Activated T-helper 17 cell treated with anti-CD3 and anti-CD28 coated beads, Interleukin-2, amount 50 U/mL, for 72 hours (primary cell): ENCODE results near the gene ARHGAP10. TPM values are rescaled to one million over a fixed set of nuclear protein-coding genes. Genes with fewer than 3 reads are reported as not detected.

ENCODE experiments used
- ATAC-seq: fragments of 150-1000 bp; cut with Tn5 transposase; replicated peaks from 2 replicates; pipeline ENCODE4 v1.10.0; 2021; ENCODE audit warnings: mild to moderate bottlenecking, moderate library complexity
- H3K27ac Mint-ChIP-seq: one replicate; pipeline ENCODE4 v1.8.0; 2022; ENCODE audit warnings: mixed read lengths
- H3K27me3 Mint-ChIP-seq: one replicate; pipeline ENCODE4 v1.8.0; 2022; ENCODE audit warnings: mixed read lengths
- H3K36me3 Mint-ChIP-seq: one replicate; pipeline ENCODE4 v1.8.0; 2022; ENCODE audit warnings: low read depth, mild to moderate bottlenecking, mixed read lengths
- H3K4me1 Mint-ChIP-seq: one replicate; pipeline ENCODE4 v1.8.0; 2022; ENCODE audit warnings: mixed read lengths
- H3K4me3 Mint-ChIP-seq: one replicate; pipeline ENCODE4 v1.8.0; 2022; ENCODE audit warnings: mild to moderate bottlenecking, mixed read lengths
- H3K9me3 Mint-ChIP-seq: one replicate; pipeline ENCODE4 v1.8.0; 2022; ENCODE audit warnings: mixed read lengths
- total RNA-seq, 2 donors: library from RNA; stranded (reverse); gene quantifications; one replicate each; pipeline ENCODE4 v1.2.3, GENCODE V29; 2022

Gene ARHGAP10
- total RNA-seq, 2 donors from 2014 or later, result 11.1 to 14.7 TPM

DNA sequence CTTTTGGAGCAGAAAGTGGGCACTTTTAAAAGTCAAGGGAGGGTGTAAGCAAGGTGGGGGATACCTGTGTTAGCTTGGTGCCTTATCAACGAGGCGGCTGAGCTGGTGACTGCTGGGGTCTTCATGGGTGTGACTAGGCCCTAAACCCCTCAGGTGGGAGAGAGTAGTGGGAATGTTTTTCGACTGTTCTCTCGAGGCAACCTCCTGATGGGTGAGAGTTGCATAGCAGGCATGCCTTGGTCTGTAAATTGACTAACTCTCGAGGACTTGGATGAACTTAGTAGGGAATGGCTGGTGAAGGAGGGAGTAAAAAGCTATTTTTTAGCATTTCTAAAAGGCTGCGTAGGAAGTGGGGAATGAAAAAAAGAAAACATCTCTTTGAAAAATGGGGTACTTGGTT is 80.0 kb downstream of the ARHGAP10 start:
- Mint-ChIP-seq H3K27ac (no peak overlapping the region), H3K9me3 (no peaks in the 10 kb centered on the region), H3K4me3 (no peak overlapping the region), H3K36me3 (no peaks in the 10 kb centered on the region), H3K4me1 (peaks cover 29% of the 10 kb centered on the region), H3K27me3 (no peaks in the 10 kb centered on the region)
- ATAC-seq, result no peak

GRCh38 chr4:147813109-147813773 is 81.4 kb downstream of the ARHGAP10 start:
- ATAC-seq, result no peak
- Mint-ChIP-seq H3K4me1 (peaks cover 25% of the 10 kb centered on the region), H3K4me3 (no peak overlapping the region), H3K36me3 (no peaks in the 10 kb centered on the region), H3K27me3 (no peaks in the 10 kb centered on the region), H3K9me3 (no peaks in the 10 kb centered on the region), H3K27ac (no peak overlapping the region)

DNA sequence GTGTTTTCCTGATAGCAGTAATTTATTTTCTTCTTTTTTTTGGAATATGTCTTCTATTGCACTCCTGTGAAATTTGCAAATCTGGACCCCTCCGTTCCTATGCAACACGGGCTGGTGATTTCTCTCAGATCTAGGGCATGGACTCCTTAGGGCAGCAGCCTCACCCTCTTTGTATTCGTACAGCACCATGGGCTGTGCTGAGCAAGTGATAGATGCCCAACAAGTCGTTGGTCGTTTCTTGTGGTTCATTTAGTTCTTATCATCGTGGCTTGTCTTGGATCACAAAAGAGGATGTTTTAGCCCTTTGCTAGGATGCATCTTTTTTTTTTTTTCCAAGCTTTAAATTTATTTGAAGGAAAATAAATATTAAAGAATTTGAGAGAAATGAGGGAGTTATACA is 82.1 kb downstream of the ARHGAP10 start:
- peaks cover 20% of the 10 kb centered on the region for H3K4me1 Mint-ChIP-seq
- no peaks in the 10 kb centered on the region for H3K36me3 Mint-ChIP-seq
- no peak overlapping the region for H3K4me3 Mint-ChIP-seq
- ATAC-seq, result no peak
- H3K27ac Mint-ChIP-seq, result no peak overlapping the region
- H3K27me3 Mint-ChIP-seq, result no peaks in the 10 kb centered on the region
- no peaks in the 10 kb centered on the region for H3K9me3 Mint-ChIP-seq

DNA sequence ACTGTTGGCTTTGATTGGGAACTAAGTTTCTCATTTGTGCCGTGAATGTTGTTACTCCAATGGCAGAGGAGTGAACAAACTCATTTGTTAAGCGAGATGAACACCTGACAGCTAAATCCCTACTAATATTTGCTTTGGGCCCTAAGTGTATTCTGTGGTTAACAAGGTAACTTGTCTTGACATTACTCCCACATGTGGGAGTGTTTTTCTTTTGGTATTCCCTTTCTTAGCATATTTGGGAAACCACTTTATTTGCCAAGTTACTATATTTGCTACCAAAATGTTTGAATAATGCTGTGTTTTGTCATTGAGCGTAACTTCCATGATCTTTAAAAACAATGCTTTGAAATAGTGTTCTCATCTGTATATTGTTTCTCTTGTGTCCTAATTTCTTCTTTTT is 82.5 kb downstream of the ARHGAP10 start:
- Mint-ChIP-seq H3K36me3 (no peaks in the 10 kb centered on the region), H3K4me1 (peaks cover 20% of the 10 kb centered on the region), H3K9me3 (no peaks in the 10 kb centered on the region), H3K27me3 (no peaks in the 10 kb centered on the region), H3K4me3 (no peak overlapping the region), H3K27ac (no peak overlapping the region)
- no peak for ATAC-seq

DNA sequence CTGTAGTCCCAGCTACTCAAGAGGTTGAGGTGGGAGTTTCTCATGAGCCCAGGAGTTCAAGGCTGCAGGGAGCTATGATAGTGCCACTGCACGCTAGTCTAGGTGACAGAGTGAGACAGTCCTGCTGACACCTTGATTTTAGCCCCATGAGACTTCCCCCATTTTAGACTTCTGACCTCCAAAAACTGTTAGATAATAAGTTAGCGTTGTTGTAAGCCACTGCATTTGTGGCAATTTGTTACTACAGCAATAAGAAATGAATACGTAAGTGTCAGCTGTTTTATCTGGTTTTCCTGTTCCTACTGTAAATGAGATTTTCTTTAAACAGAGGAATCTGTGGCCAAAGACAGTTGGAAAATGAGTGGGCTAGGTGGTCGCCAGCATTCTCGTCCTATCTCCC is 83.9 kb downstream of the ARHGAP10 start:
- H3K36me3 Mint-ChIP-seq, result no peaks in the 10 kb centered on the region
- H3K4me3 Mint-ChIP-seq, result no peak overlapping the region
- no peak for ATAC-seq
- H3K27me3 Mint-ChIP-seq, result no peaks in the 10 kb centered on the region
- H3K9me3 Mint-ChIP-seq, result no peaks in the 10 kb centered on the region
- H3K4me1 Mint-ChIP-seq, result peaks cover 19% of the 10 kb centered on the region
- H3K27ac Mint-ChIP-seq, result peak overlapping the region; percentile 42

DNA sequence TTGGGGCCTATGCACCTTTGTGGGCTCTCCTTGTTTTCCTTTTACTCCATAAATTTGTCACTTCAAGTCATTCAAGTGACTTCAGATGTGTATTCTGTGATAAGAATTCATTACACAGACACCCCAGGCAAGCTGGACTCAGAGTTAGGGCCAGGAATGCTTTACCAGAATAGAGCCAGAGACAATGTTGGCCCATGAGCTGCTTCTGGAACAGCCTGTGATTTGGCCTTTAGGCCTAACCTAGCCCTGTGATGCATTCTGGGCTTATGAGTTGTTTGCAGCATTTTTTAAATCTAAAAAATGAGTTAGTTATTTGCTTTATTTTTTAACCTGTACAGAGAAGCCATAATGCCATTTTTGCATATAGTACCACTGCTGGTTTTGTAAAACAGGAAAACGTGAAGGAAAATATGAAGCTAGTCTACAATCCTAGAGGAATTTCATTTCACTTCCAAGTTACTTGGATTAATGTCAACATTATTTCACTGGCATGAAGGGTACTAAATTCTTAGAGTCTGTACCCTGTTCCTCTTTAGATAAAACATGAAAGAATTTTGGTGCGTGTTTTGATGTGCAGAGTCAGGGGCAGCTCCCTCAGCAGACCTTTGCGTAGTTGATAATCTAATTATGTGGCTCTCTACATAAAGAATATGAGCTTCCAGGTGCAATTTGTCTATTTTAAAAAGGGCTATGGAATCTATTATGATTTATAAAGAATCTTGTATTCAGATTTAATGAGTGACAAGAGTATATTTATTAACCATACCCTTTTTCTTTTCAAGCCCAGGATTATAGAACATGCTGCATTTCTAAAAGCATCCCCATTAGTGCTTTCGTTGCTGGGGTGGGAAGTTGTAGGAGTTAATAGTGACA is 84.7 kb downstream of the ARHGAP10 start:
- peaks cover 15% of the 10 kb centered on the region for H3K4me1 Mint-ChIP-seq
- no peaks in the 10 kb centered on the region for H3K9me3 Mint-ChIP-seq
- no peaks in the 10 kb centered on the region for H3K36me3 Mint-ChIP-seq
- H3K27me3 Mint-ChIP-seq, result no peaks in the 10 kb centered on the region
- no peak overlapping the region for H3K4me3 Mint-ChIP-seq
- H3K27ac Mint-ChIP-seq, result peak overlapping the region; percentile 42
- ATAC-seq, result no peak

- Mint-ChIP-seq H3K4me1 (peaks cover 4% of the 10 kb centered on the region), H3K4me3 (no peak overlapping the region), H3K27me3 (no peaks in the 10 kb centered on the region), H3K36me3 (peaks cover 10% of the 10 kb centered on the region), H3K9me3 (no peaks in the 10 kb centered on the region), H3K27ac (no peak overlapping the region)
- no peak for ATAC-seq
Observed at GRCh38 chr4:147820975-147821374, 89.1 kb downstream of the ARHGAP10 start.

DNA sequence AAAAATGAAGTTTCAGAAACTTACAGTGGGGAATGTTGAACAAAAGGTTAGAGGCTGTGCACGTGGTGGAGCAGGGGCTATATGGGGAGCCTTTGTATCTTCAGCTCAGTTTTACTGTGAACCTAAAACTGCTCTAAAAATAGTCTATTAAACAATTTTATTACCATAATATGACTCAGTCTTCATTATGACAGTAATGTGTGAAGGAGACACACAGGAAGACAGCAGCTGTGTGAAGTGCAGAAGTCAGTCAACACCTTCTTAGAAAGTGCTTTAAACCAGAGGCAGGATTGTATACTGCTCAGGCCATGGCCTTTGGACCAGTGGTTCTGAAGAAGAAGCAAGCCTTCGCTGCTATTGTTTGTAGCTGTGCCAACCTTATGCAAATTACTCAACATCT is 89.7 kb downstream of the ARHGAP10 start:
- H3K27ac Mint-ChIP-seq, result no peak overlapping the region
- no peaks in the 10 kb centered on the region for H3K9me3 Mint-ChIP-seq
- H3K4me1 Mint-ChIP-seq, result no peaks in the 10 kb centered on the region
- H3K36me3 Mint-ChIP-seq, result peaks cover 10% of the 10 kb centered on the region
- peak; percentile 54 for ATAC-seq
- H3K27me3 Mint-ChIP-seq, result no peaks in the 10 kb centered on the region
- no peak overlapping the region for H3K4me3 Mint-ChIP-seq

DNA sequence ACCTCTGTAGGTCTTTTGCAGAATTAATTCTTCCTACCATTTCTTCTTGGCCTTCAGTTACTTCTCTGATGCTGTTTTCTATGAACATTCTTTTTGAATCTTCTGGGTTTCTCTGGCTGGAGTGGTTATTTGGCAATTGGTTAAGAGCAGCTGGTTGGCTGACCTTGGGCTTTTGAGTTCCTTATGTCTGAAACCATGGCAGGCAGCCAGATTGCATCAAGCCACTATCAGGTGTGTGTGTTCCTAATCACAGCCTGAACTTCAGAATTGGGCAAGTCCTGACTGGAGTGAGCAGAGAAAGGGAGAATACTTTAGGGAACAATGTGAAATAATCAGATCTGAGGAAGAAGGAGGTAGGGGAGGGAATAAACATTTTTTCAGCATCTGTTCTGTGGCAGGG is 90.2 kb downstream of the ARHGAP10 start:
- H3K27ac Mint-ChIP-seq, result no peak overlapping the region
- no peaks in the 10 kb centered on the region for H3K27me3 Mint-ChIP-seq
- H3K4me1 Mint-ChIP-seq, result no peaks in the 10 kb centered on the region
- no peaks in the 10 kb centered on the region for H3K9me3 Mint-ChIP-seq
- H3K36me3 Mint-ChIP-seq, result peaks cover 10% of the 10 kb centered on the region
- H3K4me3 Mint-ChIP-seq, result no peak overlapping the region
- ATAC-seq, result no peak

DNA sequence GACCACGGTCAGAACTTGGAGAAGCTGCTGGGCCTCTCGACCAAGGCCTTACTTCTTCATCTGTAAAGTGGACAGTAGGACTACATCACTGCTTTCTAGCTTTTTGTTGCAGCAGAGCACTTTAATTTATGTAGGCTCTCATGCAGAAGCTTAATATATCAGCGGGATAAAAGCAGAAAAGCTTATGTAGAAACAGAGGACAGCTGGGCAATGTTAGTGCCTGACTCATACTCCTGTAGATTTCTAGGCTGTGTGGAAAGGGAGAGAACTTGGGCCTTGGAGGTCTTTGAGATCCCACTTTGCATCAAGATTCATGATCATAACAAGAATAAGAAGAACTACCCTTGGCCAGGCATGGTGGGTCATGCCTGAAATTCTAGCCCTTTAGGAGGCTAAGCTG is 91.2 kb downstream of the ARHGAP10 start:
- Mint-ChIP-seq H3K4me3 (no peak overlapping the region), H3K36me3 (peaks cover 10% of the 10 kb centered on the region), H3K27me3 (no peaks in the 10 kb centered on the region), H3K4me1 (no peaks in the 10 kb centered on the region), H3K9me3 (no peaks in the 10 kb centered on the region), H3K27ac (no peak overlapping the region)
- ATAC-seq, result no peak

DNA sequence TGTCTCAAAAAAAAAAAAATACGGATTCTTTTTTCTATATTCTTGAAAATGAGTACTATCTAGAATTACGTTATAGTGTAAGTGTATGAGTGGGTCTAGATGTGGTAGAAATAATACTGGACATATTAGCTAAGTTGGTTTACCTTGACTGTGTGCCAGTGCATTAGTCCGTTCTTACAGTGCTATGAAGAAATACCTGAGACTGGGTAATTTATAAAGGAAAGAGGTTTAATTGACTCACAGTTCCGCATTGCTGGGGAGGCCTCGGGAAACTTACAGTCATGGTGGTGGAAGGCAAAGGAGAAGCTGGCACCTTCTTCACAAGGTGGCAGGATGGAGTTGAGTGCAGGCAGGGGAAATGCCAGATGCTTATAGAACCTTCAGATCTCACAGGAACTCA is 92.4 kb downstream of the ARHGAP10 start:
- ATAC-seq, result no peak
- no peak overlapping the region for H3K4me3 Mint-ChIP-seq

GRCh38 chr4:147824884-147825283 is 93.0 kb downstream of the ARHGAP10 start:
- Mint-ChIP-seq H3K4me1 (no peaks in the 10 kb centered on the region), H3K4me3 (no peak overlapping the region), H3K9me3 (no peaks in the 10 kb centered on the region), H3K36me3 (peaks cover 10% of the 10 kb centered on the region), H3K27me3 (no peaks in the 10 kb centered on the region), H3K27ac (peak overlapping the region; percentile 24)
- no peak for ATAC-seq

More for the DNA sequence above, 92.4 kb downstream of the ARHGAP10 start:
- Mint-ChIP-seq H3K4me1 (no peaks in the 10 kb centered on the region), H3K9me3 (no peaks in the 10 kb centered on the region), H3K27me3 (no peaks in the 10 kb centered on the region), H3K27ac (peak overlapping the region; percentile 24), H3K36me3 (peaks cover 10% of the 10 kb centered on the region)

DNA sequence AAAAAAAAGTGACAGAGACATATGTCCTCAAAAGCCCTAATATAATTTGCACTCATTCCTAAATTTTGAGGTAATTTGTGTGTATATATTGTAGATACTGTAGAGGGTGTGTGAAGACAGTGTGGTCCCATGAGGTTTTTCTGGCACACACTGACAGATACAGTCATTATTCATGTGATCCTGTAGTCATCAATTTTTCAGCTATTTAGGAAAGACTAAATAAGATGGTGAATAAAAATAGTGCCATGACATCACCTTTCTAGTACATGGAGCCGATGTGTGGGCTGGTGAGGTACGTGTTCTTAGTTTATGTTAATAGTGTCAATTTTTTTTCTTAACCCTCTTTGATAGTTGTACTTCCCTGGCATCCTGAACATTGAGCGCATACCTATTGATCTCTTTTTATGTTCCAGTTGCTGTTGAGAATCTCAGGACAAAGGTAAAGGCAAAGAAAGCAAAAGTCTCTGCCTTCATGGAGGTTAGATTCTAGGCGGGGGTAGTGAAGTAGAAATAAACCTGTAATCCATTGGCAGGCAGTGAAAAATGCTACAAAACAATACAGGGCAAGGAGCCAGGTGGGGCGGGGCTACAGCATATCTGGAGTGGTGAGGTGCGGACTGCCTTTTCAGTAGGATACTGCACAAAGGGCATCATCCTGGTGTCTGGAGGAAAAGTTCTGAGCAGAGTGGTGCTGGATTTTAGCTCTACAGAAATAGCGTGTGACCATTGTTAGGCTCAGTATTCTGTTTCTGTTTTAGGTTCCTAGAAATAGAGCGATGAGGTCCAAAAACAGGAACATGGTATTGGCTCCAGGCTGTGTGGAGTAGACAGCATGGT is 93.8 kb downstream of the ARHGAP10 start:
- Mint-ChIP-seq H3K9me3 (no peaks in the 10 kb centered on the region), H3K27ac (no peak overlapping the region), H3K27me3 (no peaks in the 10 kb centered on the region), H3K4me3 (no peak overlapping the region), H3K36me3 (peaks cover 10% of the 10 kb centered on the region), H3K4me1 (no peaks in the 10 kb centered on the region)
- ATAC-seq, result peak; percentile 55

DNA sequence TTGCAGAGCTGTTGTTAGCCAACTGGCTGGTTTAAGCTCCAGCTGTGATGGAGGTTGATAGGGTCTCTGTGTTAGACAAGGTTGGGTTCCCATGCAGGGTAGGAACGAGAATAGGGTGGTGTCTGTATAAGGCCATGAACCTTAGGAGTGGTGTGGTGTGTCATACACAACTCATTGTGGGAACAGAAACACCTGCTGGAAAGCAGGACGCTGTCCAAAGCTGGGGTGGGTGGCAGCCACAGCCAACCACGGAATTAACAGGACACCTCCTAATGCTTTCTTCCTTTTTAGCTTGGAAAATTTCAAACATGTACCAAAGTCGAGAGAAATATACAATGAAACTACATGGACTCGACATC is 94.4 kb downstream of the ARHGAP10 start:
- no peak overlapping the region for H3K4me3 Mint-ChIP-seq
- no peak overlapping the region for H3K27ac Mint-ChIP-seq
- no peak for ATAC-seq
- no peaks in the 10 kb centered on the region for H3K9me3 Mint-ChIP-seq
- no peaks in the 10 kb centered on the region for H3K27me3 Mint-ChIP-seq
- peaks cover 10% of the 10 kb centered on the region for H3K36me3 Mint-ChIP-seq
- no peaks in the 10 kb centered on the region for H3K4me1 Mint-ChIP-seq
